Epithelial cell of esophagus (primary cell): ENCODE measurements around the gene CPA4.
A peak's percentile ranks its signal among the peaks of the same experiment; 100 is the strongest.

Experiments used
- DNase-seq: peaks from one replicate; pipeline ENCODE4 v3.0.0; 2010; ENCODE audit warnings: low read depth
- H3K4me3 ChIP-seq: 2 replicates; pipeline ENCODE4 v1.5.1; 2011; ENCODE audit warnings: mild to moderate bottlenecking, low read length, control low read depth
- CTCF ChIP-seq: IDR thresholded peaks from 2 replicates; pipeline ENCODE4 v1.5.1; 2011; ENCODE audit warnings: low read depth, mild to moderate bottlenecking, low read length, control low read depth, inconsistent platforms; ENCODE audit not compliant: insufficient read depth; ENCODE audit errors: missing control alignments

Gene CPA4

GRCh38 chr7:130369831-130370550 is 77.0 kb downstream of the CPA4 start:
- peak; percentile 21 for DNase-seq
- no peak overlapping the region for H3K4me3 ChIP-seq
- no peak for TF ChIP-seq CTCF

- DNase-seq: peak; percentile 65
- no peak for TF ChIP-seq CTCF
- no peak overlapping the region for H3K4me3 ChIP-seq
Observed at GRCh38 chr7:130371046-130371445, 78.1 kb downstream of the CPA4 start.

GRCh38 chr7:130372402-130373165 is 79.6 kb downstream of the CPA4 start:
- DNase-seq: no peak
- TF ChIP-seq CTCF: no peak
- H3K4me3 ChIP-seq: no peak overlapping the region
